Trophoblast cell (in vitro differentiated cells and primary cell): ENCODE results near the gene PRAF2.

Source experiments
- DNase-seq, 2 donors: peaks; one replicate each; pipeline ENCODE4 v3.0.0-alpha.2; 2016
- H2AFZ ChIP-seq: 2 replicates; pipeline ENCODE4 v1.6.1; 2013; ENCODE audit warnings: low read length, moderate library complexity, mild to moderate bottlenecking; ENCODE audit not compliant: insufficient read depth, poor library complexity
- H2AK5ac ChIP-seq: 2 replicates; pipeline ENCODE4 v1.6.1; 2013; ENCODE audit warnings: mild to moderate bottlenecking, low read length
- H2BK120ac ChIP-seq: 2 replicates; pipeline ENCODE4 v1.6.1; 2013; ENCODE audit warnings: low read length, mild to moderate bottlenecking, moderate library complexity; ENCODE audit not compliant: insufficient read depth, poor library complexity
- H2BK12ac ChIP-seq: 2 replicates; pipeline ENCODE4 v1.6.1; 2013; ENCODE audit warnings: mild to moderate bottlenecking, low read length, moderate library complexity
- H2BK5ac ChIP-seq: 2 replicates; pipeline ENCODE4 v1.6.1; 2013; ENCODE audit warnings: low read length, low read depth, moderate library complexity, mild to moderate bottlenecking; ENCODE audit not compliant: poor library complexity
- H3K14ac ChIP-seq: 2 replicates; pipeline ENCODE4 v1.6.1; 2013; ENCODE audit warnings: mild to moderate bottlenecking, low read length
- H3K18ac ChIP-seq: 2 replicates; pipeline ENCODE4 v1.6.1; 2013; ENCODE audit warnings: mild to moderate bottlenecking, low read length
- H3K23ac ChIP-seq: 2 replicates; pipeline ENCODE4 v1.6.1; 2013; ENCODE audit warnings: low read length
- H3K27ac ChIP-seq: 2 replicates; pipeline ENCODE4 v1.5.1; 2013; ENCODE audit warnings: low read depth, mild to moderate bottlenecking, inconsistent platforms, low read length, moderate library complexity
- H3K27me3 ChIP-seq: 2 replicates; pipeline ENCODE4 v1.6.1; 2013; ENCODE audit warnings: inconsistent platforms, mild to moderate bottlenecking, low read length, moderate library complexity; ENCODE audit not compliant: insufficient read depth
- H3K36me3 ChIP-seq, 2 experiments: 1 replicate in 1 of 2; 2 replicates in 1 of 2; pipeline ENCODE4 v1.6.1; 2013; ENCODE audit warnings: low read length in 2 of 2, mild to moderate bottlenecking in 2 of 2, moderate library complexity in 1 of 2; ENCODE audit not compliant: insufficient read depth in 2 of 2, control insufficient read depth in 1 of 2
- H3K4ac ChIP-seq: 2 replicates; pipeline ENCODE4 v1.6.1; 2013; ENCODE audit warnings: low read depth, mild to moderate bottlenecking, low read length, moderate library complexity
- H3K4me1 ChIP-seq, 2 experiments: 1 replicate in 1 of 2; 2 replicates in 1 of 2; pipeline ENCODE4 v1.6.1; 2013; ENCODE audit warnings: low read length in 2 of 2, mild to moderate bottlenecking in 2 of 2, moderate library complexity in 1 of 2; ENCODE audit not compliant: insufficient read depth in 2 of 2, control insufficient read depth in 1 of 2
- H3K4me2 ChIP-seq: 2 replicates; pipeline ENCODE4 v1.6.1; 2013; ENCODE audit warnings: inconsistent platforms, mild to moderate bottlenecking, low read length, moderate library complexity
- H3K4me3 ChIP-seq: 2 replicates; pipeline ENCODE4 v1.5.1; 2013; ENCODE audit warnings: mild to moderate bottlenecking, low read depth, low read length, inconsistent platforms
- H3K79me1 ChIP-seq: one replicate; pipeline ENCODE4 v1.6.1; 2013; ENCODE audit warnings: low read length
- H3K79me2 ChIP-seq: 2 replicates; pipeline ENCODE4 v1.6.1; 2013; ENCODE audit warnings: low read length, mild to moderate bottlenecking; ENCODE audit not compliant: control insufficient read depth, insufficient read depth, poor library complexity
- H3K9ac ChIP-seq: 2 replicates; pipeline ENCODE4 v1.6.1; 2013; ENCODE audit warnings: mild to moderate bottlenecking, low read length
- H3K9me3 ChIP-seq: 2 replicates; pipeline ENCODE4 v1.6.1; 2013; ENCODE audit warnings: low read depth, mild to moderate bottlenecking, control low read depth, inconsistent platforms, low read length; ENCODE audit not compliant: insufficient read depth
- H4K12ac ChIP-seq: 2 replicates; pipeline ENCODE4 v1.6.1; 2013; ENCODE audit warnings: low read depth, mild to moderate bottlenecking, low read length, moderate library complexity
- H4K8ac ChIP-seq: 2 replicates; pipeline ENCODE4 v1.6.1; 2013; ENCODE audit warnings: low read depth, mild to moderate bottlenecking, low read length, moderate library complexity
- H4K91ac ChIP-seq: one replicate; pipeline ENCODE4 v1.6.1; 2013; ENCODE audit warnings: low read depth, mild to moderate bottlenecking, low read length, moderate library complexity
- WGBS: extraction: QIAGEN DNeasy Blood & Tissue Kit; methylation state at CpG from one replicate; pipeline ENCODE4 v1.1.7; 2013; ENCODE audit warnings: missing lambda C conversion rate; ENCODE audit not compliant: insufficient read length, insufficient coverage; ENCODE audit errors: extremely low coverage; 5-methylcytosine and 5-hydroxymethylcytosine counted together

Gene PRAF2

DNA sequence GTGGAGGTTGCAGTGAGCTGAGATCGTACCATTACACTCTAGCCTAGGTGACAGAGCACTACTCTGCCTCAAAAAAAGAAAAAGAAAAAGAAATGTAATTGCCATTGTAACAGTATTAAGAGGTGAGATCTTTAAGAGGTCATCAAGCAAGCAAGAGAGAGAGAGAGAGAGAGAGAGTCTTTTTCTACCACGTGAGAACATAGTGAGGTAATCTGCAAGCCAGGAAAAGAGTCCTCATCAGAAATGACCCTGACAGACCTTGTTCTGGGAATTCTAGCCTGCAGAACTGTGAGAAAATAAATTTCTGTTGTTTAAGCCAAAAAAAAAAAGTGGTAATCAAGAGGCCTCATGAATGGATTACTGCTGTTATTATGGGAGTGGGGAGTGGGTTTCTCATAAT is 34.8 kb upstream of the PRAF2 start:
- no CpG with 5 or more reads among the region's 2 CpGs for WGBS
- no peak overlapping the region for H2BK12ac ChIP-seq
- no peaks in the 10 kb centered on the region for H3K4me1 ChIP-seq
- H4K12ac ChIP-seq: no peak overlapping the region
- no peak overlapping the region for H2AFZ ChIP-seq
- H3K4ac ChIP-seq: no peak overlapping the region
- H3K27me3 ChIP-seq: no peaks in the 10 kb centered on the region
- no peak overlapping the region for H3K4me2 ChIP-seq
- no peak overlapping the region for H4K91ac ChIP-seq
- H3K9ac ChIP-seq: no peak overlapping the region
- H3K79me1 ChIP-seq: no peaks in the 10 kb centered on the region
- no peaks in the 10 kb centered on the region for H3K9me3 ChIP-seq
- no peak overlapping the region for H3K27ac ChIP-seq
- no peak overlapping the region for H2AK5ac ChIP-seq
- no peak overlapping the region for H3K4me3 ChIP-seq
- H3K79me2 ChIP-seq: no peaks in the 10 kb centered on the region
- H4K8ac ChIP-seq: no peak overlapping the region
- H3K14ac ChIP-seq: no peak overlapping the region
- no peak overlapping the region for H3K18ac ChIP-seq
- peaks cover 17 to 24% of the 10 kb centered on the region in 2 experiments for H3K36me3 ChIP-seq
- no peak for DNase-seq
- no peak overlapping the region for H3K23ac ChIP-seq
- no peak overlapping the region for H2BK120ac ChIP-seq
- H2BK5ac ChIP-seq: no peak overlapping the region

DNA sequence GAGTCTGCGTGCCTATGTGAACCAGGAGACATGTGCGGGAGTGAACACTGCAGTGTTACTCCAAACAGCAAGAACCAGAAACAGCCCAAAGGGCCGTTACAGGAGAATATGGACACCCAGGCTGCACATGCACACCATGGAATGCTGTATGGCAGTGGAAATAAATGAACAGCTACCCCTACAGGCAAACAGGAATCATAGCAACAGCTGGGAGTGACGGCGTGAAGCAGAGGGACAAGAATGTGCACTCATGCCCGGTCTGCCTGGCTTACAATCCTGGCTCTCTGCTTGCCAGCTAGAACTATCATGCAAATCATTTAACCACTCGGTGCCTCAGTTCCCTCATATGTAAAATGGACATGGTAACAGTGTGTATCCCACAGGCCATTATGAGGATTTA is 33.1 kb upstream of the PRAF2 start:
- Histone ChIP-seq H2BK12ac (no peak overlapping the region), H4K8ac (no peak overlapping the region), H3K14ac (no peak overlapping the region), H2BK120ac (no peak overlapping the region), H3K9me3 (no peaks in the 10 kb centered on the region), H3K4me3 (no peak overlapping the region), H3K36me3 (peaks cover 8 to 15% of the 10 kb centered on the region in 2 experiments), H2AFZ (no peak overlapping the region), H4K91ac (no peak overlapping the region), H3K18ac (no peak overlapping the region), H3K4me2 (no peak overlapping the region), H3K4ac (no peak overlapping the region), H3K23ac (no peak overlapping the region), H2AK5ac (no peak overlapping the region), H2BK5ac (no peak overlapping the region), H3K9ac (no peak overlapping the region), H3K4me1 (no peaks in the 10 kb centered on the region), H3K27me3 (no peaks in the 10 kb centered on the region), H4K12ac (no peak overlapping the region), H3K79me2 (no peaks in the 10 kb centered on the region), H3K27ac (no peak overlapping the region), H3K79me1 (no peaks in the 10 kb centered on the region)
- no CpG with 5 or more reads among the region's 7 CpGs for WGBS
- DNase-seq: peak; percentile 20 to 60

DNA sequence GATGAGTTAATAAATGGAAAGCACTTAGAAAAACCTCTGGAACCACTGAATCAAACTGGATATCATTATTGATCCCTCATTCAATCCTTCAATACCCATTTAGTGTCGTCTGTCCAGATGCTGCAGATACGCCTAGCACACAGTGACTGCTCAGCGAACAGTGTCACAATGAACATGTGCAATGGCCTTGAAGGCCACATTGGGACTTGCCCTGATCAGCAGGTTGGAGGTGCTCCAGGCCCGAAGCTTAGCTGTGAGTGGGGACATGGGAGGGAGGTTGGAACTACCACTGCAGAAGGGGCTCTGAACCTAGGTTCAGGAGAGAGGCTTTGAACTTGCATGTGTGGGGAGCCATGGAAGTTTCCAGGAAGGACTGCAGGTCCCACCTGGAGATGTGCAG is 32.5 kb upstream of the PRAF2 start:
- Histone ChIP-seq H3K9me3 (no peaks in the 10 kb centered on the region), H3K79me1 (peaks cover 2% of the 10 kb centered on the region), H3K18ac (no peak overlapping the region), H3K14ac (no peak overlapping the region), H3K4me3 (no peak overlapping the region), H3K36me3 (peaks cover 6 to 11% of the 10 kb centered on the region in 2 experiments), H3K23ac (no peak overlapping the region), H2BK5ac (no peak overlapping the region), H4K8ac (no peak overlapping the region), H2BK120ac (no peak overlapping the region), H2AK5ac (no peak overlapping the region), H3K27ac (no peak overlapping the region), H3K4ac (no peak overlapping the region), H3K4me1 (peaks cover 0 to 2% of the 10 kb centered on the region in 2 experiments), H3K9ac (no peak overlapping the region), H2AFZ (no peak overlapping the region), H4K91ac (no peak overlapping the region), H2BK12ac (no peak overlapping the region), H3K4me2 (no peak overlapping the region), H4K12ac (no peak overlapping the region), H3K79me2 (no peaks in the 10 kb centered on the region), H3K27me3 (no peaks in the 10 kb centered on the region)
- DNase-seq: no peak
- no CpG with 5 or more reads among the region's 4 CpGs for WGBS

DNA sequence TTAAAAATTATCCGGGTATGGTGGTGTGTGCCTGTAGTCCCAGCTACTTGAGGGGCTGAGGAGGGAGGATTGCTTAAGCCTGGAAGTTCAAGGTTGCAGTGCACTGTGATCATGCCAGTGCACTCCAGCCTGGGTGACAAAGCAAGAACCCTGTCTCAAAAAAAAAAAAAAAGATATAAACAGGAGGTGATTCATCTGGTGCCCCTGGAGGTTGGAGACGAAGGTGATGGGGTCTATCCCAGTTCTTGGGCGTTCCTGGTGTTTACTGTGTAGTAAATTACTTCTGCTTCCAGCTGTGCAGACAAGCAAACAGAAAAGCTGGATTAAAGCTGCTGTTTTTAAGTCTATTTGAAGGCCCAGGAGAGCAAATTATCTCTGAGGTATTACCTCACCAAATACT is 29.8 kb upstream of the PRAF2 start:
- Histone ChIP-seq H3K9ac (no peak overlapping the region), H3K79me1 (peaks cover 2% of the 10 kb centered on the region), H2BK12ac (no peak overlapping the region), H3K27me3 (no peaks in the 10 kb centered on the region), H2BK5ac (no peak overlapping the region), H3K79me2 (no peaks in the 10 kb centered on the region), H3K23ac (no peak overlapping the region), H3K27ac (no peak overlapping the region), H3K4me1 (peaks cover 0 to 2% of the 10 kb centered on the region in 2 experiments), H4K91ac (no peak overlapping the region), H3K4me3 (no peak overlapping the region), H3K18ac (no peak overlapping the region), H4K8ac (no peak overlapping the region), H3K4ac (no peak overlapping the region), H3K4me2 (no peak overlapping the region), H3K14ac (no peak overlapping the region), H3K9me3 (no peaks in the 10 kb centered on the region), H2AK5ac (no peak overlapping the region), H3K36me3 (peaks cover 2 to 4% of the 10 kb centered on the region in 2 experiments), H2AFZ (no peak overlapping the region), H2BK120ac (no peak overlapping the region), H4K12ac (no peak overlapping the region)
- no peak for DNase-seq
- WGBS: no CpG with 5 or more reads among the region's 3 CpGs
